HG02884 (cell line): ENCODE data around the gene TNS1.

ENCODE experiments used
- ATAC-seq: cut with Tn5 transposase; IDR thresholded peaks from one replicate; pipeline ENCODE4 v1.9.1; 2021; ENCODE audit warnings: mild to moderate bottlenecking, moderate library complexity; ENCODE audit not compliant: unreplicated experiment

TNS1 gene

DNA sequence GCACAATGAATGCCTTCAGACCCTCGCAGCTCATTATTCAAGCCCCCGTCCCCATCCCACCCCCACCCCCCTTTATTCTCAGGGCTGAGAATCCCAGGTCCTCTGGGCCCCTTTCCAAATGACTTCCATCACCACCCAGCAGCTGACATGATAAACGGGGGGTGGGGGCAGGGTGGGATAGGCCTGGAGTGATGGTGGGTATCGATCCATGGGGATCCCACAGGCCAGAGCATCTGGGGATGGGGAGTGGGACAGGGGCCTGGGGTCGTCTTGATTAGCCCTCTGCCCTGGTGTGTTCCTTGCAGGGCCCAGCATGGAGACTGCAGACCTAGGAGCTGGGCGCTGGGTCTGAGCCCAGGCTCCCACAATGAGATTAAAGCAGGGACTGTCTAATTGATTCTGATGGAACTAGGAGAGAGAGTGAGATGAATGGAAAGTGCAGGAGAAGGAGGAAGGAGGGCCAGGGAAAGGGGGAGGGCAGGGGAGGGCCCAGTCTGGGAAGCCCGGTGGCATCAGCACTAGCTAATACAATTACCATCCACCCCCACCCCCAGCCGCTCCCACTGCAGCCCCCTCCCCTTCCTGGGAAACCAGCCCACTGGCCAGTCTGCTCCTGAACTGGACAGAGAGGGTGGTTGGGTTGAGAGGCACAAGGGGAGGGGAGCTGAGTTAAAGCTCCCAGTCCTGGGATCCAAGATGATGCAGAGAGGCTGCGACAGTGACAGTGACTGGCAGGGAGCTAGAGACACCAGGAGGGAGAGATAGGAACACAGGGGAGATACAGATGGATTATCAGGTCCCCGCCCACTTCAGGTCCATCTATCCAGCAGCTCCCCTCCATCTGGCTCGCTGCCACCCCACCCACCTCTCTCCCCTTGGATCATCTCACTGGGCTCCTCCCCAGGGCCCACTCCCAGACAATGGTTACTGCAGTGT lies 13.1 kb upstream of the TNS1 start:
- ATAC-seq, result no peak

DNA sequence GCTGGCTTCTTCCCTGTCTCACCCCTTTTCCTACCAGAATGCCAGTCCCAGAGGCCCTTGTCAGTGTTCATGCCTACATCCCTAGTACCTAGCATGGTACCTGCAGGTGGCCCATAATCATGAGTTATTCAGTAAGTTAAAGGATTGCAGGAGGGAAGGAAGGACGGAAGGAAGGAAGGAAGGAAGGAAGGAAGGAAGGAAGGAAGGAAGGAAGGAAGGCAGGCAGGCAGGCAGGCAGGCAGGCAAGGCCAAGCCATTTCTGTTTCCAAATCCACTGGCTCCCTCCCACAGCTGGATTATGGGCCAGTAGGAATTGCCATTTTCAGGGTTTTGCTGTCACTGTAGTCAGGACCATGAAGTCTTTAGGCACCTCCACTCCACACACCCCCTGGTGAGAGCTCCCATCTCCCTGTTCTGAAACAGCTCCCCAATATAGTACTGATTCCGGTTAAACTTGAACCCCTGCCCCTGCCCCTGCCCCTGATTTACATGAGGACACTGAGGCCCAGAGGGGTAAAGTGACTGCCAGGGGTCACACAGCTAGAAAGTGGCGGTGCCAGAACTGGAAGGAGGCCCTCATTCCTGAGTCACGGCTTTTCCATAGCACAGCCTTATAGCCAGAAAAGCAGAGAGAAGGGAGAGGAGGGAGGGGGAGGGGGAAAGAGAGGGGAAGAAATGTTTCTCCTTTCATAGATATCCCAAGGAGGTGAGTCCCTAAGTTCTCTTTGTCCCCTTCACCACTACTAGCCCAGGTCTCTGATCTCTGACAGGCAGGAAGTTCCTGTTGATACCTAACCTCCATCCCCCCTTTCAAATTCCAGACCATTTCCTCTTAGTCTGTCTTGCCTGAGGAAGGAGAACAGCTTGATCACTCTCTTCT lies 12.2 kb upstream of the TNS1 start:
- ATAC-seq, result no peak

DNA sequence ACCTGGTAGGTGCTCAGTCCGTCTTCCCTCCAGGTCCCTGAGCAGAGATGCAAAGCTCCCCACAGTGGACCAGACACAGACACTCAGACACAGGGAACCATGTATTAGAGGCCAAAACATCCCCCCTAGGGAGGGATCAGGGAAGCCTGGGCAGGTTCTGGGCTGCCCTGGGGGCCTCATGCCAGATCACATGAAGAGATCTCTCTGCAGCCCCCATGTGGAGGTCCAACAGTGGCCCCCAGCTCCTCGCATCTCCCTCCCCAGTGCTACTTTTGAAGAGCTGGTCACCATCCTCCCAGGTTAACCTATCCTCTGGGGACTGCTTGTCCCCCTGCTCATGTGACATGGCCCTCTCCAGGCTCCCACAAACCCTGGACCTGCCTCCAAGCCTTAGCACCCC lies 10.5 kb upstream of the TNS1 start:
- no peak for ATAC-seq

DNA sequence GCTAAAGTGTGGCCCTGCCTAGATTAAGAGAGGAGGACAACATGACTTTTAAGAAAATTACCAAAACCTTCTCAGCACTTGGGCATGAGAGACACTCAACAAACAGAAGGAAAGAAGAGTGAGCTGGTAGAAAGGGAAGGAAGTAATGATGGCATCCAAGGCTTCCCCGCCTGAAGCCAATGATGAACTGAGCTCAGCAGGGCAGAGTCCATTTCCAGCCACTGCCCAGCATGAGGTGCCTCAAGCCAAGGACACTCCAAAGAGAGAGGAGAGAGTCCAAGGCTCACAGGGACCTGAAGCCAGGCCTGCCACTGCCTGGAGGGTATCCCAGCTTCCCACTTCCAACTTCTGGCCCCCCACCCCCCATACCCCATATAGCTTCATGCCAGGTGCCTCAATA lies 9.5 kb upstream of the TNS1 start:
- ATAC-seq, result no peak

DNA sequence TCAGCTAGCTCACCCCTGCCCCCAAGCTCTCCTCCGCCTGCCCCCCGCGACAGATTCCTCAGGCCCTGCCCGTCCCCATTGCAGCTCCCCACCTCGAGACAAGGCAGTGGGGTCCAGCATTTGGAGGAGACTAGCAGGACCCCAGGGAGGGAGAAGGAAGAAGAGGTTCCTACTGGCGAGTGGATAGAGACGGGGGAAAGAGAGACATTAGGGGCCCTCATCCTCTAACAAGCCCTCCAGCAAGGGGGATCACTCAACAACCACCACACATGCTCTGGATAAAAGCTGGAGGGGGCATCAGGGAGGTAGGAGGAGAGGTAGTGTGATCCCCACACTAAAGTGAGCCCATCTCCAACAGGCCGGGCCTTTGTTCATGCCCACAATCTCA lies 8.9 kb upstream of the TNS1 start:
- no peak for ATAC-seq

DNA sequence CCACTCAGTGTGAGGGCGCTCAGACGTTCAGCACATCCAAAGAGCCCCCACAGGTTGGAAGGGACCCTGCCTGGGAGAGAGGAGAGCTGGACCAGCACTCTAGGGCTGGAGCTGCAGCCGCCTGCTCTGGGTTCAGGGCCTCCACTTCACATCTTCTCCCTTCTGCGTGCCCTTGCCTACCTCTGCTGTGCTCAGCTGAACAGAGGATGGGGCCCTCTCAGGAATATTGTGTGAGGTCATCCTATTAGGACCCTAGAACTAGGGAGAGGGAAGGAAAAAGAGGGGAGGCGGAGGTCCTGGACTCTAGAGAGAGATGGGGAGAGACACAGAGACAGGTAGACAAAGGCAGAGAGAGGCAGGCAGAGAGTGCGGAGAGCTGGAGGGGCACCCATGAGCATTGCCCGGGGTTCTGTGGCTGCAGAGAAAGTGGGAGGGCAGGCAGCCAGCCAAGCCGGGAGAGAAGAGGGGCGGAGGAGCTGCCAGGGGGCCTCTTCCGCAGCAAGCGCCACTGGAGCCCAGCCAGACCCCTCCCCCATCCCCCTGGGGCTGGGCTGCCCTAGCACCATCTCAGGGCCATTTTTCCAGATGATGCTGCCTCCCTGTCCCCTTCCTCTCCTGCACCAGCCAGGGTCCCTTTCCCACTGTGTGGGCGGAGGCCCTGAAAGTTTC lies 8.3 kb upstream of the TNS1 start:
- no peak for ATAC-seq

DNA sequence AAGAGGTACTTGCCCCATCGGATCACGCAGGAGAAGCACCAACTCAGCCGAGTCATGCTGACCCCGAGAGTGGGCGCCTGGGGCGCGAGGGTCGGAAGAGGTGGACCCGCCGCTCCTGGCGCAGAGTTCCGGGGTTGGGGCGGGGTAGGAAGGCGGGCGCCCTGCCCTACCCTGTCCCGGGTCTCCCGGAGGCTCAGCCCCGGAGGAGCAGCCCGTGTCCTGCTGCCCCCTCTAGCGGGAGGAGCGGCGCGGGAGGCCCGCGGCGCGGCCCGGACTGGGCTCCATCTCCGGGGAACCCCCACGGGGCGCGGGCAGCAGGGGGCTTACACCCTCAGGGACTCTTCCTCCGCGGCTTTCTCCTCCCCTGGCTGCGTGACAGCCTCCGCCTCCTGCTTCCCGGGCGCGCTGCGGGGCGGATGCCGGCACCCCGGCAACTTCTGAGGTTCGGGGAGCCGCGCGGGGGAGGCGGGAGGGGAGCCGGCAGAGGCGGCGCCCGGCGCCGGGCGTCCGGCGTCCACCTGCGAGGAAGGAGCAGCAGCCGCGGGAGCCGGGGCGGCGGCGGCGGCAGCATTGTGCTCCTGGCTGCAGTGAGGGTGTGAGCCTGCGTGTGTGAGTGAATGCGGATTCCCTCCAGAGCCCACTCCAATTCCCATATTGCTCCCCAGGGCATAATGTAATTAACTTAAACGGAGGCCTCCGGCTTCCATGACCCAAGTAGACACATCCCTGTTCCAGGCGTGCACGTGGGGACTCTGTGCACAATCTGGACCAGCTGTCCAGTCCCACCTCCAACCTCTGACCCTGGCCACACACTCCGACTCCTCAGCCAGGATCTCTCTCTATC lies 7.6 kb upstream of the TNS1 start:
- ATAC-seq, result no peak

DNA sequence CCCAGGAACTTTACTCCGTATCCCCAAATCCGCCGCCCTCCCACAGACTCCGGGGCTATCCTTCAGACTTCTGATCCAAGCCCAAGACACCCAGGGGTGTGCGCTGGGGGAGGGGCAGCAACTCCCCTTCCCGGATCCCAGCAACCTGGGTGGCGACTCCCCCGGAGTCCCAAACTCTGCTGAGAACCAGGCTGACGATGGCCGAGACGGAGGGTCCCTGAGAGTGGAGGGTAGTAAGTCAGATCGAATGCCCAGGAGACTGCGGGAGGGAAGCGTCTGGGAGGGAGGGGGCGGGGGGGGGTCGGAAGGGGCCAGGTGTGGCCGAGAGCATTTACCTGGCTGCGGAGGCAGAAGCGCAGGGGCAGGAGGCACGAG lies 7.0 kb upstream of the TNS1 start:
- ATAC-seq, result no peak

DNA sequence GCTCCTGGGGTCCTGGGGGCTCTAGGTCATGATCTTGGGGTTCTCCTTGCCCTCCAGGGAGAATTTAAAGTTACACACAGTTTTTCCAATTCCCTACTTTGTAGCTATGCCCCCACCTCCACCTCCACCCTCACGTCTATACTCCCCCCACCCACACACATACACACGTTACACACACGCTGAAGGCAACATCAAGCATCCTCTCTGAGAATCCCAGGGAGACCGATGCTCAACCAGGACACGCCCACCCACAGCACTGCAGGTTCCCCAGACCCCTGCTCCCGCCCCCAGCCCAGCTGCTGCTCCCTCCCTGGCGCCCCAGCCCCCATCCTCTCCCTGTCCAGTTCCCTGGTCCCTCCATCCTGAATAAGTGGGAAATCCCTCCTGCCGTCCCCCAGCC lies 6.4 kb upstream of the TNS1 start:
- no peak for ATAC-seq

DNA sequence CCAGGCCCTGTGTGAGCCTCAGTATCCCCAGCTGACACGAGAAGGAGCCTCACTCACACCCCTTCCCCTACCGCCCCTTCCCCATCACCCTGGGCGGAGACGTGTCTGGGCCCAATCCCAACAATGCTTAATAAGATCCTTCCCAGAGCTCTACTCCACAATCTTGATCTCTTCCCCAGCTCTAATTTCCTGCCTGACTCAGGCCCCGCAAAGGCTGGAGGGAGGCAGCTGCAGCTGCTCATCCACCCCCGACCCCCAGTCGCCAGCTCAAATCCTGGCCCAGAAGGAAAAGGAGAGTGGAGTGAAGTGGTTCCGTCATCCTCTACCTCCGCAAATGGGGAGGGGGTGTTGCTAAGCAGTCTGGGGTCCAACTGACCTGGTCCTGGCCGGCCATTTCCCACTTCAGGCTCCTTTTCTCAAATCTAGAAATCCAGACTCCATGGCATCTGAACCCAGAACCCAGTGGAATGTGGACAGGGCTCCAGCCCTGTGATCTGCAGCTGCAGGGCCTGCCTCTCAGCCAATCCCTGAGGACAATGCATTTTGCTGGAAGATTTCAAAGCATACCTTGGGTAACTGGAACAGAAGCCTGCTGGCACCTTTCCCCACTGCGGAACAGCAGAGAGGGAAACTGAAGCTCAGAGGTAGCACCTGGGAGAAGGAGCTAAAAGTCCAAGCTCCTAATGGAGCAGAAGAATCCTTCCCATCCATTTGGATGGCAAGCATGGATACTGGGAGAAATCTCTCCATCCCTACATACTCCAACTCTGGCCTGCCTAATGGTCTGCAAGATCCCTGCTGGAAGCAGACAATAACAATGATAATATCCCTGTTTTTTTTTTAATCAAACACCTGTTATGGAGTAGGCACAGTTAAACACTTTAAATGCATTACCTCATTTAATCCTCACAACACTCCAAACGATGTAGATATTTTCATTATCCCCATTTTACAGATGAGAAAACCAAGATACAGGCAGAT lies 5.6 kb upstream of the TNS1 start:
- ATAC-seq, result no peak

DNA sequence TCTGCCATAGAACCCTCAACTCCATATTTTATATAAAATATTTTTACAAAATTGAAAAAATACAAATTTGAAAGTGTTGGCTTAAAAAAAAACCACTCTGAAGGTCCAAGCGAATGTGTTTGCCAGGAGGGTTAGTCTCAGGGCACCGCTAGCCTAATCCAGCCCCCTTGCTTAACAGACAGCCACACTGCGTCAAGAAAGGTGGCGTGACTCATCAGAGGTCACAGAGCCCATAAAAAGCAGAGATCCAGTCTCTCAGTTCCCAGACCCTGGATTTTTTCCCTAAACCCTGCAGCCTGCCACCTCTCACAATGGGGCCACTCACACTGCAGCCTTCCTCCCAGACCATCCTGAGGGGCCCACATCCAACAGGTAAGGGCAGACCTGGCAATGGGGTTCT lies 3.9 kb upstream of the TNS1 start:
- no peak for ATAC-seq

DNA sequence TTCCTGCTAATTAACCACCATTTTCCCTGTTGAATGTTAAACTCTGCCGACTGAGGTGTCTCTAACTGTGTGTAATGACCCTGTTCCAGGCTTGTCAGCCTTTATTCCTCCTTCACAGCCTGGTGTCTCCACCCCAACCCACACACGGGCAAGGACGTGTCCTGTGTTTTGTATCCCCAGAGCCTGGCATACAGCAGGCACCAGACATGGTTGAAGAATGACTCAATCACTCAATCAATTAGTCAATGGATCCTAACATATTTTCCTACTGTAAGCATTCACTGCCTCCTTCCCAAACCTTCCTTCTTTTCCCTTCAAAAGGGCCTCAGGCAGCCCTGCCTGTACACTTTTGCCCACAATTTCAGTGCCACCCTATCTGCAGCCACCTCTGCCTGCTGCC lies 2.7 kb upstream of the TNS1 start:
- ATAC-seq, result no peak

DNA sequence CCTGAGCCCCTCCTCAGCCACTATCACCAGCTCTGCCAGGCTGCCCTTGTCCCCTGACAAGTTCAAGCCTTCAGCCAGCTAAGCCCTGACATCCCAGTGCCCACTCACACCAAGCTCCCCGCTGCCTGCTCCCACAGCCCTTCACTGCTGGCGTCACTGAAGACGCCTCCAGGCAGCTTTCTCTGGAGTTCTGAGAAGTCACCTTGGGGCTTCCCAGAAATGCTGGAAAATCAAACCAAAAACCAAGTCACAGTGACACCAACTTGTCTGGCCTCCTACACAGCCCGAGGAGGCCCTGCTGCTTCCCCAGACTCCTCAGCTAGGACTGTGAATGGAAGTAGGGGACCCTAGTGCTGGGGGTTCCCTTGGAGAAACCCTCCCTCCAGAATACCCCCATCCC lies 2.2 kb upstream of the TNS1 start:
- no peak for ATAC-seq

DNA sequence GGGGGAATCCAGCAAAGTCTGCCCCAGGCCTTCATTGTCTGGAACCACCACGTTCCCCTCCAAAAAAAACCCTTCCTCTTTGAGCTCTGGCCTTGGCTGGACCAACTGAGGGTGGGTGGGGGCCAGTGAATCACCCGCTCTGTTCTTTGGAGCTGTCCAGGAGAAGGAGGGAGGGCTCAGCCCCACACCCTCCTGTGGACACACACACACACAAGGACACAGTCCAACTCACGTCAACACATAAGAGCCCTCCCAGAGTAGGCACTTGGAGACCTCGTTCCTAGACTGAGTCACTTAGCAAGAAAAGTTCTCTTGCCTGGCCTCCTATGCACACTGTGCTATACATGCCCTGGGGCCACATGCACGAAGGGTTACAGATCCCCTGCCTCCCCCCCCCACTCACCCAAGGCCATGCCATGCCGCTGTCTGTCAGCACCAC lies 1.2 kb upstream of the TNS1 start:
- ATAC-seq, result no peak

DNA sequence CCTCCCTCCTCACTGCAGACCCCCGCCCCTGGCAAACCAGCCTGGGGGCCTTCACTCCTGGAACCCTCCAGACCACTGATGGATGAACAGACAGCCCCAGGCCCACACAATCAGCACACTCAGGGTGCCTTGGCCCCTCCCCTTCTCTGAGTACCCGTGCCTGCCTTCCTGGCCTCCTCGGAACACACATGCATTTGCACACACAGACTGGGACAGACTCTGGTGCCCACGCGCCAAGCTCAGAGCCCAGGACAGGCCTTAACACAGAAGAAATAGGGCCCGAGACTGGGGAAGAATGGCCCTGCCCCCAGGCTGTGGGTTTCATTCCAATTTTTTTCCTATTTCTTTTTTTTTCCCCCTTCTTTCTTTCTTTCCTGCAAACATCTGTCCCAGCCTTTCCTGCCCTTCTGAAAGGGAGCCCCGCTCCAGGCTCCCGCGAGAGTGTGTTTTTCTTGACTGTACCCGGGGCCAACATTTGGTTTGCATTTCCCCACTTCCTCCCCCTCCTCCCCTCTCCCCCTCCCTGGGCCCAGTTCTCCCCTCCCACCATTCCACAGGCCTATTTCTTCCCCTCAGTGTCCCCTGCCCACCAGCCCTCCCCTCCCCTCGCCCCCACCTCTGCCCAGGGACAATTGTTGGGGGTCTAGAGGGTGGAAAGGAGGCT lies 618 bp upstream of the TNS1 start:
- ATAC-seq, result no peak

DNA sequence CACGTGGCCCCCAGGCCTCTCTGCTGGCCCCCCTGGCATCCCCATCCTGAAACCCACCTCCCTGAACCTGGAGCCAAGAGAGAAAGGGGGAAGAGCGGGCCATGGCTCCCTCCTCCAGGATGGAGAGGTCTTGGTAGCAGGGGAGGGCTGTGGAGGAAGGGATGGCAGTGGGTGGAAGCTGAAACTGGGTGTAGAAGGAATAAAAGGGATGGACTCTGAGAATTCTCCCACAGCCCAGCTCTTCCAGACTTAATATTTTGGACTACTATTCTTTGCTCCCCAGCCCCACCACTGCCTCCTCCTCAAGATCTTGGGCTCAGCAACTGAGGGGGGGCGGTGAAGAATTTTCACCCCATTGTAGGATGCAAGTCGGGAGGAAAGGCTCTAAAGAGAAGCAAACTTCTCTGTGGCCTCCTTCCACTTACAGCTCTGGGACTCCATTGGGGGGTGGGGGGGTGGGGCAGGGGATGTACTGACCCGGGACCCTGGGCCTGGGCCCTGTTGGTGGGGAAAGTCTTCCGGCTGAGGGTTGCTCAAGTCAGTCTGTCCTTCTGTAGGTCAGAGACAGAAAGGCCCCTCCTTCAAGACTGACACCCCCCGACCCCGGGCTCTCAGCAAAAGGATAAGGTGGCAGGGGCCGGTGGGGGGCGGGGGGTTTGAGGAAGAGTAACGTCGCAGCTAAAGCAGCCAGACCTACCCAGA lies 501 bp downstream of the TNS1 start:
- ATAC-seq, result no peak

DNA sequence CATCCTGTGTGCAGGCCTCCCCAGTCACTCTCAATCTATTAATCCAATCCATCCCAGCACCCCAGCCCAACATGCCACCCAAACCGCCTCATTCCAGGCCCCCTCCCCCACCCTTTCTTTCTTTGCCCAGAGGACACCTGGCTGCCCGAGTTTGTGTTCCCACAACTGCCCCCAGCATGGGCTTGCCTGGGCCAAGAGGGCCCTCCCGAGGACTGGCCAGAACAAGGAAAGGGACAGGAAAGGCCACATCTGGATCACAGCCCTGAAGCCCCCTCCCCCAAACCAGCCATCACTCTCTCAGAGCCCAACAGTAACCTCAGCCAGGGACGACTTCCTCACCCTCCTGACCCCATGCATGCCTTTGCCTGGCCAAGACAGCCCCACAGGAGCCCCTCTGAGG lies 1.2 kb downstream of the TNS1 start:
- ATAC-seq, result no peak

DNA sequence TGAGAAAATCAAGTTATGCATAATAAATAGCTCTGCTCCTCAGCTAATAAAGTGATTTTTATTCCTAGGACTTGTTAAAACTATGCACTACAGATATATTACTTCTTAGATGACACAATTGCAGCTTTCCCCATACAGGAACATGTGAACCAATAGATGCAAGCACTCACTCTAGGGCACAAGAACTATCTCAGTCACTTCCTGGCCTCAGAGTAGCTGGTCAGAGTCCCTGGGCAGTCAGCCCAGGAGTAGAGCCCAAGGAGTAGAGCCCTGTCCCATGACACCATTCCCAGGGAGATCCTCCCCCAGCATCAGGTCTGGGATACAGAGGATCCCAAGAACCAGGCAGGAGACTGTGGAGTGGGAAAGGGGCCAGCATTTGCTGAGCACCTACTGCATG lies 2.7 kb downstream of the TNS1 start:
- no peak for ATAC-seq
